Stimulated activated CD8-positive, alpha-beta memory T cell treated with anti-CD3 and anti-CD28 coated beads, Interleukin-4, amount 100 ng/mL, for 24 hours (primary cell): ENCODE measurements around the gene PDE7B.

Experiments used
- DNase-seq: peaks from one replicate; pipeline ENCODE4 v3.0.0-alpha.2; 2020; ENCODE audit warnings: low read depth

The PDE7B gene

GRCh38 chr6:135888818-135889217 lies 37.3 kb downstream of the PDE7B start:
- DNase-seq, result no peak

GRCh38 chr6:135890876-135891275 lies 39.4 kb downstream of the PDE7B start:
- DNase-seq, result no peak

- no peak for DNase-seq
These were observed 40.2 kb downstream of the PDE7B start for GRCh38 chr6:135891710-135892109.

GRCh38 chr6:135895231-135895911 lies 43.9 kb downstream of the PDE7B start:
- DNase-seq, result no peak

DNA sequence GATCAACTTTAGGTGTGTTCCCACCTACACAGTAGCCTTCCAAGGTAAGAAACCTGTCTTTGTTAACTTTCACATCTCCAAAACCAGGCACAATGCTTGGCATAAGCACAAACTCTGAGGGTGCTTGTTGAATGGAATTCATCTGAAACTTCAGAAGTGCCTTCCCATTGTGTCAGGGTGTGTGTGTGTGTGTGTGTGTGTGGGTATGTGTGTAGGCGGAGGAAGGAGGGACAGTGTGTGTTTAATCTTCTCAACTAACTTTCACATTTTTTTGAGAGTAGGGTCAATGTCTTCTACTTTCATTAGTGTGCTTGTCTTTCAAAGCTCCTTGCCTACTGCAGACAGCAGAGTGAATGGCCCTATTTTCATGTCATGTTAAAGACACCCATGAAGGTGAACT lies 45.6 kb downstream of the PDE7B start:
- DNase-seq, result no peak

DNA sequence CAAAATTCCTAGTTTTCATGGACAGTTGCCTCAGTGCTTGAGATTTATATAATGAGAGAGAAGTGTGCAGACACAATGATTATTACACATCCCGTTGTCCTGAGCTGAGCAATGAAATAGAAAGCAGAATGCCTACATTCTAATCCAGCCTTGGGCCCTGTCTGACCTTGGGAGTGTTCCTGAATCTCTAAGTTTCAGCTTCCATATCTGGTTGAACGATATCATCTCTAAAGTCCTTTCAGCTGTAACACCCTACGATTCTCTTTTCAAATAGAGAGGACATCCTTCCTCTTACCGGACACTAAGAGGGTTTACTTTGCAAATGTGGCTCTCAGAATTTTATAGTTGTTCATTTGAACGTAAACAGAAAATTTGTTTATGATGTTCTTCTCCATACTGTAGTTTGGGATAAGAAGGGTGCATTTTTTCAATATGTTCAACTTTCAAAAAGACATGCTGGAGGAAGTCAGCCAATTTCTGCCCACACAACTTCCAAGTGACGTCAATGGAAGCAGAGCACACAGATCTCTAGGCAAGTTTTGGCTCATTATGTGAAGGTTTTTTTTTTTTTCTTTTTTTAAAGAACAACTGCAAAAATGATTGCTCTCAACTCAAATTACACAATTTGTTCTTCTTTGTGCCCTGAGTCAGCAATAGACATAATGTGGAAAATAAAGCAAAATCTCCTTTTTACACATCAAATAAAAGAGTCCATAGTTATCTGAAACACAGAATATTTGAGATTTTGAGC lies 50.4 kb downstream of the PDE7B start:
- DNase-seq, result no peak

DNA sequence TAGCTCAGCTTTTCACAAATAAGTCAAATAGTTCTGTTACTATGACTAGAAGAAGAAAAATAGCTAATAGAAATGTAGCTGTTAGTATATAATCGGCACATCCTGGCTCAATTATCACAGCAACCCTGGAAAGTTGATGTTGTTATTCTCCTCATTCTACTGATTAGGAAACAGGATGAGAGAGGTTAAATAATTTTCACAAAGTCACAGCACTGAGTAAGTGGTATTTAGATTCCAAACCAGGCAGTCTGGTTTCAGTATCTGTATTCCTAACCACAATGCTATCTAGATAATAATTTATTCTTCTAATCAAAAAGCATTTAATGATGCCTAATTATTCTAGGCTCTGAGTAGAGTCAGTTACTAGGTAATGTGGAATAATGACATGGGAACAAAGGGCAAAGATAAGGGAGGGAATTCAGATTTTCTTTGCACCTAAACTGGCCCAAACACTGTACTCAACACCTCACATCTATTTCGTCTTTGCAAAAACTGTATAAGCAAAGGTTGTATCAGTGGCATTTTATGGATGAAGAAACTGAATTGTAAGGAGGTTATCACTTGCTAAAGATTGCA lies 51.3 kb downstream of the PDE7B start:
- DNase-seq, result no peak

DNA sequence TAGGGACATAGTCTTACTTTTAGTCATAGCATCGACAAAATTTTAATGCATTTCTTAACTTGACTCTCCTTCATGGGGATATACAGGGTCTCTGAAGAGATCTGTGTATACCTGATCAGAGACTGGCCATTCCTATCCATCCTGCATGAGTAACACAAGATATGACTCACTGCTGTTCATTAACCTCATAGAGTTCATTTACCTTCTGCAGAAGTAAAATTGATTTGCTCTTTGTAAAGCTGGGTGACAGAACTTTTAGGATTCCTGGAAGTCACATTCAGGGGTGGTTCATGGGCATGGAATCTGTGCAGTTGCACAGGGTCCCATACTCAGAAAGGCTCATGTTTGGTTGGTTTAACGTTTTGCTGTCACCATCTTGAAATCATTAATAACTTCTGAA lies 53.2 kb downstream of the PDE7B start:
- no peak for DNase-seq

DNA sequence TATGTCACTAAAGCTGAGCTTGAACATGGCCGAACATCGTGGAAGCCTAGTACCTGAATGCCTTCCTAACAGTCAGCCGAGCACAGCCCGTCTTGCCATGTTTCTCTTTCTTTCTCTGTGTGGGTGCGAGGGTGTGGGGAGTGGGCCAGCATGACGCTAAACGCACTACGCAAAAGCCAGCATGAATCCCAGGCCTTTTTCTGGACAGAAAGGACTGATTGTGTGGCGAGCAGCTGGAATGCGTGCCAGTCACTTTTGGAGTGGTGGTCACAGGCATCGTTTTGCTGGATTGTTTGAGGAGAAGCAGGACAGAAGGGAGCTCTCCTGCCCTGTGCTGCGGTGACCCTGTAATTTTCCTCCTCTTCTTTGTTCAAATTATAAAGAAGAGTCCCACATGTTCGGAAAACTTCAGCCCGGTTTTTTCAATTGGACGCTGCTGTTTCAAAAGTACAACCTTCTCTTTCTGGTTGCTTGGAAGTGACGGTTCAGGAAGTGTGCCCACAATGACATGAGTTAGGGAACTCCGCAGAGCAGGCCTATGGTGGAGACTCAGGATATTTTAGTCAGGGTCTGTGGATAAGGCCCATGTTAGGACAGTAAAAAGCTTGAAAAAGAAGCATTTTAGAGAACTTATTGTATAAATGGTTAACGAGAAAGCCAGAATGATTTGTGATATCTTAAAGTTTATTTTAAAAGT lies 54.3 kb downstream of the PDE7B start:
- DNase-seq, result no peak

GRCh38 chr6:135906542-135906941 lies 55.0 kb downstream of the PDE7B start:
- DNase-seq, result no peak

- DNase-seq, result no peak
These were observed 55.5 kb downstream of the PDE7B start for GRCh38 chr6:135906972-135907465.

DNA sequence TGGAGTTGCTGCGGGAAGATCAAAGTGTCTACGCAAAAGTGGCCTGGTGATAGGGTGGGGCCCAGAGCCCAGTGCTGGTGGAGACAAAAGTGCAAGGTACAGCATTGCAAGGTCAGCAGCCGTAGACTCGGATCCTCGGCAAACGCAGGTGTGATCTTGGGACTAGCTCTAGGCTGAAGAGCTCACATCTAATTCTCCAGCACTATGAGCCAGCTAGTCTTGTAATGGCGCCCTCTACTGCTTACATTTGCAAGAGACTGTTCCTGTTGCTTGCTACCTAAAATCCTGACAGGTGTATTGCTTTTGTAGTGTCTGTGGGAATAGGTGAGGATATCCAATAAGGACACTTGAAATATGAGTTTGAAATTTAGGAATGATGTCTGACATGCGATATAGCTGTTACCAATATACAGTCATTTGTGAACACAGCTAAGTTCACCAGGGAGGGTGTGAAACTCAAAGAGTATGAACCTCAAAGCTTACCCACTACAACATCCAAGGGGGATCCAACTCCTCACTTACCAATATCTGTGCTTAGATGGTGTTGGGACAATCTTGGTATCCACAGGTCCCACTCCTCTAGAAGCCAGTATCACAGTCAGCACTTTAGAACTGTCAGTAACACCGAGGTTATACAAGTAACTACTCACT lies 58.4 kb downstream of the PDE7B start:
- peak; percentile 14 for DNase-seq

- DNase-seq, result no peak
These were observed 59.5 kb downstream of the PDE7B start for GRCh38 chr6:135910790-135911618.

DNA sequence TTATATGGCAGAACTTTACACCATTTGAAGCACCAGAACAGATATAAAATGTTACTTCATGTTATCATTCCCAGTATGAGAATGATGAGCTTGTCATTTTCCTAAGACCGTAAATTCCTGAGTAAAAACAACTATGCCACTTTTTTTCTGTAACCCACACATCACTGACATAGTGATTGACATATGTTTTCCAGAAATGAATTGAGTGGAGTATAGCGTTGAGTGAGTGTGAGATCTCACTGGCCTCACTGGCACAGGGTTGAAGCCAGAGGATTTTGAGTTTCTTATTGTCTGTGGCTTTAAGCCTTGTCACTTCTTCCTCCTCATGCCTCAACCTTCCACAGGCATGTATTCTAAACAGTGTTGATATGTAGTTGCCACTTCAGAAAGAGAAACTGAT lies 62.3 kb downstream of the PDE7B start:
- no peak for DNase-seq

GRCh38 chr6:135919026-135919425 lies 67.5 kb downstream of the PDE7B start:
- DNase-seq, result no peak

- DNase-seq, result no peak
These were observed 69.2 kb downstream of the PDE7B start for GRCh38 chr6:135920689-135921088.

DNA sequence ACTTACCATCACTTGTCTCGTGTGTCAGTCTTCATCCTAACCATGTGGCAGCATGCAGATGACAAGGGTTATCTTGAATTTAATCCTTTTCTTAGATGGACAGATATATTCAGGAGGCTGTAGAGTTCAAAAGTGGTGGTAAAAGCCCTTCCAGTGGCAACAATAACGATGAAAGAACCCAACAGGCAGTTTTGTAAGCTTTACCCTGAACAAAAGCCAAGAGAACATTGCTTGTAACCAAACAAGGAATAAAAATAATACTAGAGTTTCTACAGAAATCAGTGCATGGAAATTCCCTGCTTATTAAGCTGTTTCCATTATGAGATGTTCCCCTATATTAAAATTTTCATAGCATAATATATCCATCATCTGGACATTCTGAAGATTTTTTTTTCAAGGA lies 69.7 kb downstream of the PDE7B start:
- DNase-seq, result no peak

DNA sequence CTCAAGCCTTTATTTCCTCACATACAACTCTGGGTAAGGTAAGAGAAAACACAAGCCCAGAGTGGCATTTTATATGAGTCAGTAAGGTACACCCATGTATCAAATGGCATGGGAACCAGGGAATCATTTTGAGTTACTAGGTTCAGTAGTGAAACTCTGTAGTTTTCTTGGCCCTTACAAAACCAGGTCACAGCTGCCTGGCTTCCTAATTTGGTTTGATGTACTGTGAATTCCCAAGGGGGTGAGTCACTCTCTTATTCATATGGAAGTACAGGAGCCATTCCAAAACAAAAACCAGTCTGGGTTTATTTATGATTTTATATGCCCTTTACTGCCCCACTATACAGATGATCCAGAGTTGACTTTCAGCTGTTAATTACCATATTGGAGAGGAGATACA lies 70.7 kb downstream of the PDE7B start:
- no peak for DNase-seq

DNA sequence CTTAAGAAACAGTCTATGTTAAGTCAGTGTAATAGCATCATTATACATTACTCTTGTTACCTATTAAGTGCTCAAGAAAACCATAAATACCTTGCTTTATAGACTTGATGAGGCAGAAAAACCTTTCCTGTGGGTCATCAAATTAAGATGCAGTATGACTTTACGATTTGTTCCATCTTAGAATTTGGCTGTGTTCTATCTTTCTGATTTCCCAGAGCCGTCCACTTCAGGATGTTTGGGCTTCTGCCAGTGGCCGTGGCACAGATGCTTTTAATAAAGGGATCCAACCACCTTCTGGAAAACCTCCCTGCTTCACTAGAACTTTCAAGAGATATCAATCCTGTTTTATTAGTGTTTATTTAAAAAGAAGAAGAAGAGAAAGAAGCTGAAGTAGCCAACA lies 71.2 kb downstream of the PDE7B start:
- DNase-seq, result no peak

DNA sequence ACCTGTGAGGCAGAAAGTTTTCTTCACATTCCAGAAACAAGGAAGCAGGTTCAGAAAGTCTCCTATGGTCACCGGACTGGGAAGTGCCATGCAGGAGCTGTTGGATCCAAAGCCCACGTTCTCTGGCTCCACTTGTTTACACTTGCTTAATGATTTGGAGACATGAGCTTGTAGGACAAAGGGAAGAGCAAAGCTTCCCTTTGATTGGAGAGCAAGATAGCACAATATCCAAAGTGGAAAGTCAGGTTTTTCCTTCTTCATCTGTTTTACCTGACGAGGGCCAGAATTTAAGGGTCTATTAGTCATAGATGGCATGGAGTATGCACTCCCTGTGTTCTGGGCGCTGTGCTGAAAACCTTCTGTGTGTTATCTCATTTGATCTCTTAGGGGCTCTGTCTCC lies 81.2 kb downstream of the PDE7B start:
- no peak for DNase-seq

DNA sequence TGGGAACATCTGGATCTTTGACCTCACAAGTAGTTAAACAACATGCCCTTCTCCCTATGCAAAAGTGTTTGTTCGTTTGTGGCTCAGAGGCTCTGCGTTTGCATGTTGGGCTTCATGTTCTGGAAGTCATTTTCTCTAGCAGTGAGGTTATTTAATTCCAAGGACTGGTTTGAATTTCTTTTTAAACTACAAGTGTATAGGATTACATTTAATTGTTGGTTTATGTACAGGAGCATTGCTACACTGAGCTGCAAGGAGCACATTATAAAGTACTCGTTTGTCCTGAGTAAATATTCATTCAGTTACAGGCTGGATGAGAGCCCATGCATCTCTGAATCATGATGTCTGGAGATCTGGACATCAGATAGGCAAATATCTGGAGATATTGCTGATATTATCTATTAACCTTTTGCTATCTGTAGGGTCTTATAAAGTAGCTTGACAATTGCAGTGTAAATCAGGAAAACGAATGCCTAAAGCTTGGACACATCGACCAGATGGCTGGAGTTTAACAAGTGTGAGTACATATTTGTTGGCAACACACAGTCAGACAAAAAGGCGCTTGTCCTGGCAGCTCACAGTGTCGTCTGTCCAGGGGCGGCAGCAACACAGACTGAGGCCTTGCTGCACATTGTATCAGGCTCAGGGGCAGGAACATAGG lies 84.6 kb downstream of the PDE7B start:
- no peak for DNase-seq
